Measurements from ENCODE around the gene GMDS. TPM values are rescaled to one million over a fixed set of nuclear protein-coding genes. Genes with fewer than 3 reads are reported as not detected.

The GMDS gene
- total and polyA plus RNA-seq, 2 donors (not counting 3 experiments of a cell fraction or from before 2014, with no cell fraction given) = 9.8 to 23.5 TPM

DNA sequence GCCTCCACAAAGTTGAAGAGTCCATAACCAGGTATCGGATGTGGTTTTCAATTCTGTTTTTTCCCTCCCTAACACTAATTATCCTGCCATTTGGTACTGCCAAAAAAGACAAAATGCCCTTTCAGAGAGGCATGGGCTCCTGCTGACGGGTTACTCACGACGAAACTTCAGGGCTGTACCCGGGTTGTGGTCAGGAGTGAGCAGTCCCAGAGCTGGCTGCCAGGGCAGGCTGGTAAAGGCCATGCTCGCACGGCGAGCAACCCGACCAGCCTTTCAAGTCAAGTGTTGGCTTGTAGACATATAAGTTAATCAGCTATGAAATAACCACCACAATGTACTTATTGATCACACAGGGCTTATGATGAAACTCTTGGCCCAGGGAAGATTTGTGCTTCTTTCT, 483.2 kb downstream of the GMDS start:
- Histone ChIP-seq H3K4me1 (ENCODE audit: control insufficient read depth, extremely low read depth, insufficient read depth, low read length) (peaks cover 22% of the 10 kb centered on the region), H2AFZ (ENCODE audit: low read depth, low read length) (no peak overlapping the region), H3K9me1 (replicated peaks; ENCODE audit: control insufficient read depth, extremely low read depth, insufficient read depth, low read length) (no peaks in the 10 kb centered on the region), H3K9me3 (replicated peaks; ENCODE audit: control insufficient read depth, insufficient read depth, low read length) (no peaks in the 10 kb centered on the region), H3K79me2 (ENCODE audit: control insufficient read depth, insufficient read depth, low read length) (no peaks in the 10 kb centered on the region), H3K27me3 (ENCODE audit: control insufficient read depth in 2 of 2, insufficient read depth in 2 of 2, low read length in 2 of 2) (no peaks in the 10 kb centered on the region), H3K4me2 (ENCODE audit: insufficient read depth, low read length) (no peak overlapping the region), H3K4me3 (replicated peaks in 1 of 3; ENCODE audit: insufficient read depth in 1 of 3, low read depth in 1 of 3, low read length in 3 of 3) (no peak overlapping the region), H3K27ac (ENCODE audit: insufficient read depth, low read depth, low read length) (no peak overlapping the region), H3K9ac (replicated peaks; ENCODE audit: extremely low read depth, insufficient read depth, low read length) (no peak overlapping the region), H3K36me3 (ENCODE audit: control insufficient read depth in 2 of 2, extremely low read depth in 1 of 2, insufficient read depth in 2 of 2, low read length in 2 of 2) (no peaks in the 10 kb centered on the region), H4K20me1 (replicated peaks; ENCODE audit: control insufficient read depth, extremely low read depth, insufficient read depth, low read length) (no peaks in the 10 kb centered on the region)
- dilution Hi-C loops (cut with MboI; ENCODE audit: extremely low pct_ligation_motif_present, low sequenced_read_pairs) = no loop called here
- ChIA-PET POLR2A (no interaction called here), CTCF (no interaction called here)
- no peak for FAIRE-seq
- intact Hi-C loops (cut with micrococcal nuclease) = no loop called here
- TF ChIP-seq FOS (IDR thresholded peaks at IDR 0.05; ENCODE audit: borderline replicate concordance, insufficient read depth, low read length) (no peak), POLR2AphosphoS5 (IDR thresholded peaks at IDR 0.05; ENCODE audit: insufficient read depth, low read depth, low read length) (no peak), EZH2 (IDR thresholded peaks at IDR 0.05; ENCODE audit: borderline replicate concordance, low read depth, low read length, severe bottlenecking) (no peak), MYC (IDR thresholded peaks at IDR 0.05; ENCODE audit: low read depth, low read length) (no peak), JUN (IDR thresholded peaks at IDR 0.05; ENCODE audit: borderline replicate concordance, insufficient read depth, insufficient read length, low read depth) (no peak), GATA2 (IDR thresholded peaks at IDR 0.05; ENCODE audit: insufficient read depth, insufficient read length, low read depth, low read length) (no peak), POLR2A (IDR thresholded peaks at IDR 0.05; ENCODE audit: low read depth, low read length) (no peak)
- TF ChIP-seq, protein P1, sequence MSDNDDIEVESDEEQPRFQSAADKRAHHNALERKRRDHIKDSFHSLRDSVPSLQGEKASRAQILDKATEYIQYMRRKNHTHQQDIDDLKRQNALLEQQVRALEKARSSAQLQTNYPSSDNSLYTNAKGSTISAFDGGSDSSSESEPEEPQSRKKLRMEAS (IDR thresholded peaks at IDR 0.05; ENCODE audit: insufficient read depth, insufficient read length) = no peak
- TF ChIP-seq, protein P2, sequence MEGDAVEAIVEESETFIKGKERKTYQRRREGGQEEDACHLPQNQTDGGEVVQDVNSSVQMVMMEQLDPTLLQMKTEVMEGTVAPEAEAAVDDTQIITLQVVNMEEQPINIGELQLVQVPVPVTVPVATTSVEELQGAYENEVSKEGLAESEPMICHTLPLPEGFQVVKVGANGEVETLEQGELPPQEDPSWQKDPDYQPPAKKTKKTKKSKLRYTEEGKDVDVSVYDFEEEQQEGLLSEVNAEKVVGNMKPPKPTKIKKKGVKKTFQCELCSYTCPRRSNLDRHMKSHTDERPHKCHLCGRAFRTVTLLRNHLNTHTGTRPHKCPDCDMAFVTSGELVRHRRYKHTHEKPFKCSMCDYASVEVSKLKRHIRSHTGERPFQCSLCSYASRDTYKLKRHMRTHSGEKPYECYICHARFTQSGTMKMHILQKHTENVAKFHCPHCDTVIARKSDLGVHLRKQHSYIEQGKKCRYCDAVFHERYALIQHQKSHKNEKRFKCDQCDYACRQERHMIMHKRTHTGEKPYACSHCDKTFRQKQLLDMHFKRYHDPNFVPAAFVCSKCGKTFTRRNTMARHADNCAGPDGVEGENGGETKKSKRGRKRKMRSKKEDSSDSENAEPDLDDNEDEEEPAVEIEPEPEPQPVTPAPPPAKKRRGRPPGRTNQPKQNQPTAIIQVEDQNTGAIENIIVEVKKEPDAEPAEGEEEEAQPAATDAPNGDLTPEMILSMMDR (IDR thresholded peaks at IDR 0.05; ENCODE audit: extremely low read depth in 1 of 2, insufficient read depth in 1 of 2, low read depth in 1 of 2, low read length in 2 of 2) = no peak
- DNase-seq (ENCODE audit: low read depth, low spot score) = no peak
- BruUV-seq (replicated peaks) = no TSS peak

Measured in endothelial cell of umbilical vein (primary cell).